GM21447 (cell line): ENCODE results near the gene OTUB1.
A peak's percentile ranks its signal among the peaks of the same experiment; 100 is the strongest.
"Not testable (repeated sequence)": the region's sequence is repeated elsewhere in the genome, so short reads cannot be mapped to it uniquely, and the experiment has no call there.

ENCODE experiments used
- ATAC-seq: cut with Tn5 transposase; IDR thresholded peaks from one replicate; pipeline ENCODE4 v1.9.1; 2021; ENCODE audit not compliant: unreplicated experiment

The OTUB1 gene, protein sequence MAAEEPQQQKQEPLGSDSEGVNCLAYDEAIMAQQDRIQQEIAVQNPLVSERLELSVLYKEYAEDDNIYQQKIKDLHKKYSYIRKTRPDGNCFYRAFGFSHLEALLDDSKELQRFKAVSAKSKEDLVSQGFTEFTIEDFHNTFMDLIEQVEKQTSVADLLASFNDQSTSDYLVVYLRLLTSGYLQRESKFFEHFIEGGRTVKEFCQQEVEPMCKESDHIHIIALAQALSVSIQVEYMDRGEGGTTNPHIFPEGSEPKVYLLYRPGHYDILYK

DNA sequence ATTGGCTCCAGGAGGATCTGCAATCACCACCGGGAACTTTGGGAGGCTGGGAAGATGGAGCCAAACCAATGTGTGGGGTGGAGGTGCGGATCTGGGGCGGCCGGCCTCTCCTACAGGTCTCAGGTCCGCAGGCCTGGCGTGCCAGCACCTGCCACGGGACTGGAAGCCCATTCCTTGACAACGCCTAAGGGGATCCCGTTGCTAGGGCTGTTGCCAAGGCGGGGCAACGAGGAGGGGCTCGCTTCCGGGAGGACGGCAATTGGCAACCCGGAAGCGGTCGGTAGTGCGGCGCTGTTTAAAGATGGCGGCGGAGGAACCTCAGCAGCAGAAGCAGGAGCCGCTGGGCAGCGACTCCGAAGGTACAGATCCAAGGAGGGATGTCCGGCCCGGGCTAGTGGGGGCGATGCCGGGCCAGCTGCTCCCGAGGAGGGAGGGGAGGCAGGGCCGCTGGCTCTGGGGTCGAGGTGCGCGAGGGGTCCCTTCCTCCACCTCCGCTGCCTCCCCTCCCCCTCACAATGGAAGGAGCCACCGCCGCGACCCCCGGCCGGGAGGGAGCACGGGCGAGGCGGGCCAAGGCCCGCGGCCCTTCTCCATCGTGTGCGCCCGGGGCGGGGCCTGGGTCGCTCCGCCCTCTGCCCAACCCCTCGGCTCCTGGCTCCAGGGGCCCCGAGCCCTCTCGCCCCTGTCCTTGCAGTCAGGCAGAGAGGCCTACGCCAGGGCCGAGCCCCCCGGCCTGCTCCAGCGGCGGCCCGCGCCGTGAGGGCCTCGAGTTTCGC, at the start of gene OTUB1:
TSS of gene OTUB1 (plus strand) at position 283 of the 776 bp plus-strand sequence. CDS start at position 302, 19 bp downstream.
- peak; percentile 88 for ATAC-seq

DNA sequence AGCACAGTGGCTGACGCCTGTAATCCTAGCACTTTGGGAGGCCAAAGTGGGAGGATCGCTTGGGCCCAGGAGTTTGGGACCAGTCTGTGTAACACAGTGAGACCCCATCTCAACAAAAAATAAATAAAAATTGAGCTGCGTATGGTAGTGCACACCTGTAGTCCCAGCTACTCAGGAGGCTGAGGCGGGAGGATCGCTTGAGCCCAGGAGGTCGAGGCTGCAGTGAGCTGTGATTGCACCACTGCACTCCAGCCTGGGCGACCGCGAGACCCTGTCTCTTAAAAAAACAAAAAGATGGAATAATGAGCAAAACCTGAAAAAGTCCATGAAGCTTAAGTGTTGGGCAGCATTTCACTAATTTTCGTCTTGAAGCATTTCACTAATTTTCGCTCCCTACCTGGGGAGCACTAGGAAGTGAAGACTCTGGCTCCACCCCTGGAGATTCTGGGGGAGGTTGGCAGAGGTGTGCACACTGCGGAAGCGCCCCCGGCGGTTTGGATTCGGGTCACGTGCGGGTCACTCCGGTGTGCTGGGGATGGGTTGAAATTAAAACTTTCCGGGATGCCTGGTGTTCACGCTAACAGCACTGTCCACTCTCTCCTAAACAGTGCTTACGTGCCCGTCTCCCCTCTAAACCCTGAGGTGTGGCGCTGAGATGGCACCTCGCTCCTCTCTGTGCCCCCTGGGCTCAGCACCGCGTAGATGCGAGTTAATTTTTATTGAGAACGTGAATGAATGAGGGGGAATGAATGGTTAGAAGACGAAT, 48.3 kb upstream of the OTUB1 start:
- ATAC-seq = peak; percentile 21

DNA sequence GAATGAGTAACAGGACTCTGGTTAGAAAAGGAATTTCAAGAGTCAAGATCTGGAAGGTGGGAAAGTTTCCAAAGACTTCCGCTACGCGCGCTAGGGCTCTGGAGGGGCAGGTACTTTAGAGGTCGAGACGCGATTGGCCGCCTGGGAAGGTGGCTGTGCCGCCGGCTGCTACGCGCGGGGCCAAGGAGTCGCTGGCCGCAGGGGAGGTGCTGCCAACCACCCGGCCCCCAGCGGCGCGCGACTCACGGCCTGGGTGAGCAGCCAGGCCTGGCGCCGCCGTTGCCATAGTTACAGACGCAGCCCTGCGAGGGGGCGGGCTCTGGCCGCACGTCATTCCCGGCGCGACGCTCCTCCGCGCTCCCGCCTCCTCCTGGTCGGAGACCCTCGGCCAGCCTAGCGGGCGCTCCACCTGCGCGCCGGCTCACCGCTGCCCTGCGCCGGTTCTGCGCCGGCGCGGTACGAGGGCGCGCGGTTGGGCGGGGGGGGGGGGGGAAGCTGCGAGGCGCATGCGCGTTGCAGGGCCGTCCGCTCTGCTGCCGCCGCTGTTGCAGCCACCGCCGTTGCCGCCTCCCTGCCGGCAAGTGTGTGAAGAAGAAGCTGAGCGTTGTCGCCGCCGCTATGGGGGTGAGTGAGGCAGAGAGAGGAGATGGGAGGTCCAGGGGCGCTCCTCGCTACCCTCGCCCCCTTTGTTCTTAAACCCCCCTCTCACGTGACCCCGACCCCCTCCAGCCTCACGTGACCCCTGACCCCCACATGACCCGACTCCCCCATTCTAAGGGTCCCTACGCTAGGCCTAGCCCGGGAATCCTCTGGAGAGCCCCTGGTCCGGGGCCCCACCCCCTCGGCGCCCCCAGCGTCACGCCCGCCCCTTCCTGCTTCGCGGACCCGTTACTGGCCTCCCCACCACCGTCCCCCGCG, 47.5 kb upstream of the OTUB1 start, which contains the start of gene NAA40:
TSS of gene NAA40 (plus strand) at position 524 of the 918 bp plus-strand sequence. CDS start at position 619, 95 bp downstream.
- ATAC-seq = peak; percentile 84

DNA sequence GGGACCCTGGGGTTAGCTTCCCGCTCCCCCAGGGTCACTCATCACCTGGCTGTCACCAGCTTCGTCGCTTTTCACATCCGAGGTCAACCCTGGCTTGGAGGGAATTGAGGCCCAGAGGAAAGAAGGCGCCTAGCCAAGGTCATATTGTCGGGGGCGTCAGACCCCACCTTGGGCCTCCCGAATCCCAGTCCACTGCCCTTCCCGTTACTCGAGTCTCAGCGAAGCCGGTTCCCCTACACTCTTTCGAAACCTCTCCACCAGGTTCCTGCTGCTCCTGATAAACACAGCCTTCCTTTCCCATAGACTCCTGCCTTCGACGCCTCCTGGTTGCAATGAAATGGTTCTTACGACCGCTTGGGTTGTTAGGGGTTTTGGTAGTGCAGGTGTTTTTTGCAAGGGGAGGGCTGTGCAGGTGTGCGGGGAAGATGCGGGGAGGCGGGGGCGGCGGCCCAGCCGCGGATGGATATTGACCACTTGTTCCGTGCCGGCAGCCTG, 46.8 kb upstream of the OTUB1 start:
- no peak for ATAC-seq

DNA sequence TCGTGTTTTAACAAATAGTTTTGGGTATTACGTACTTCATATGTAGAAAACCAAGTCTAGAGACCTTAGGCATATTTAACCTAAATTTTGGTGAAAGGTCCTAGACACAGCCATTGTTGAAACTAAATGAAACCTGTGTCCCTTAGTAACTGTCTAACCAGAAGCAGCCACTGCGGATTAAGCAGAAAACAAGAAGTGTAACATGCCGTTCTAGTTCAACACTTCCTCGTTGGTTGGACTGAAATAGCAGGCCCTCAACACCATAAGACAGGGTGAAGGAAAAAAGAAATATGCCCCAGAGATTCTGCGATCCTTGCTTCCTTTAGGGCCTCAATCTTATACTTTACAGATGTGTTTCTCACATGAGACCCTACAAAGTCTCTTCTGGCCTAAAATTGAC, 45.5 kb upstream of the OTUB1 start:
- no peak for ATAC-seq

DNA sequence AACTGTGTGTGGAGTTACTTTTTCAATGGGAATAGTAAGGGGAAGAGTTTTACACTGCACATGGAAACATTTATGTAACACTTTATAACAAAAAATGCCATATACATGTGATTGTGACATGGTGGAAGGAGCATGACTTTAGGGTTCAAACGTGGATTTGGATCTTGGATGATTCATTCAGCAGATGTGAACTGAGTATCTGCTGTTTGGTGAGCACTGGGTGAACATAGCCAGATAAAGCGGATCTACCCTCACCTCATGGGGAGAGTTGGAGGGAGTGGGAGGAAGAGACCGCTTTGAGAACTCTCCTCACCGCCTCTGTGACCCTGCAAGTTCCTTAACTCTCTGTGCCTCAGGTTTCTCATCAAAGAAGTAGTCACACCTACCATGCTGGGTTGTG, 44.3 kb upstream of the OTUB1 start:
- ATAC-seq = no peak

DNA sequence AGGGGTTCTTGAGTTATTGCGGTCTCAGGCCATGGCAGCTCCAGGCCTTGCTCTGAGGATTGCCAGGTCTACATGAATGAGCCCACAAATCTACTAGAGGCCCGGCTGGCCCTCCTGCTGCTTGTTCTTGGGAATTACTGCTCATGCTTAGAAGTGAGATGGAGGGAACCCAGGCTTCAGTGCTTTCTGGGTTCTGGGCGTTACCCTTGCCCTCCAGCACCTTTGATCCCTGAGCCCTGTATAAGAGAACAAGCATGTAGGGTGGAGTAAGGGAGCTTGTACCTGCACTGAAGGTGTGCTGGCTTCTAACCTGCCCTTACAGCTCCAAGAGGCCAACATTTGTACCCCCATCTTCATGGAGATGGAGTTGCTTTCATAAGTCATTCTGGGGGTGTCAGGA, 43.4 kb upstream of the OTUB1 start:
- ATAC-seq = no peak

DNA sequence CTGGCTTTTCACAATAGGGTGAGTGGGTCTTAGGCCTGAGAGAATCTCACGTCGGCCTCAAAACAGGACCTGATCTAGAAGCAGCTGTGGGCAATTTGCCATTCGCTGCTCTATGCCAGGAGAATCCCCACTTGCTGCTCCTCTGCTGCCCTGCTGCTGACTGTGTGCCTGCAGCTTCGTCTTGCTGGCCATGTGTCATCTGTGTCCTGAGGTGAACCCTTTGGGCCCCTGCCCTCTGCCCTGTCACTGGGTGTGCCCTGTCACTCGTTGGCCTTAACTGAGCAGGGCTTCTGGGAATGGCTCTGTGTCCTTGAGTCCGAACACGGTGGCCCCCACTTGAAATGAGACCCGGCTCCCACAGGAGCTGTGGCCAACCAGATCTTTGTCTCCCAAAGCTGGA, 41.3 kb upstream of the OTUB1 start:
- no peak for ATAC-seq

DNA sequence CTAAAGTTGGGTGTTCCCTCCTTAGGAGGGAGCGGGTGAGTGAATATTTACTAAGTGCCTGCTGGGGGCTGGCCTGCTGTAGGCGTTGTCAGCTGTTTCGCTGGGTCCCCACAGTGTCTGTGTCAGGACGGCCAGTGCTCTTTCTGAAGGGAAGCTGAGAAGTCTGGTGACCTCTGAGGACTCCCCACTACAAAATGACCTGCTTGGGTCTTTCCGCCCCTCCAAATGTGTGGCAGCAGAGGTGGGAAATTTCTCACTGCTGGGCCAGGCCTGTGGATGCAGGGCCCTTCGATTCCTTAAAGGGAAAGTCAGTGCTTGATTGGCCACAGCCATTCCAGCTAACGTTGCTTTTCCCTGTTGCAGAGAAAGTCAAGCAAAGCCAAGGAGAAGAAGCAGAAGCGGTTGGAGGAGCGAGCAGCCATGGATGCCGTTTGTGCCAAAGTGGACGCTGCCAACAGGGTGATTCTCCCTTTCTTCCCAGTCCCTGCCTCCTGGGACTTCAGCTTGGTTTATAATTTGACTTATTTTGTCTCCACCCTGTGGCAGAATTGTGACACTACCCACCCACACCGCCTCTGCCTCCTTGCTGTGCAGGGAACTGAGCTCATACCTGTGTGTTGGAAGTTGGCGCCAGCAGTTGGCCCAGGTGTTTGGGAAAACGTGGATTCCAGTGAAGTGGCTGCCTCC, 40.6 kb upstream of the OTUB1 start:
- ATAC-seq = no peak

DNA sequence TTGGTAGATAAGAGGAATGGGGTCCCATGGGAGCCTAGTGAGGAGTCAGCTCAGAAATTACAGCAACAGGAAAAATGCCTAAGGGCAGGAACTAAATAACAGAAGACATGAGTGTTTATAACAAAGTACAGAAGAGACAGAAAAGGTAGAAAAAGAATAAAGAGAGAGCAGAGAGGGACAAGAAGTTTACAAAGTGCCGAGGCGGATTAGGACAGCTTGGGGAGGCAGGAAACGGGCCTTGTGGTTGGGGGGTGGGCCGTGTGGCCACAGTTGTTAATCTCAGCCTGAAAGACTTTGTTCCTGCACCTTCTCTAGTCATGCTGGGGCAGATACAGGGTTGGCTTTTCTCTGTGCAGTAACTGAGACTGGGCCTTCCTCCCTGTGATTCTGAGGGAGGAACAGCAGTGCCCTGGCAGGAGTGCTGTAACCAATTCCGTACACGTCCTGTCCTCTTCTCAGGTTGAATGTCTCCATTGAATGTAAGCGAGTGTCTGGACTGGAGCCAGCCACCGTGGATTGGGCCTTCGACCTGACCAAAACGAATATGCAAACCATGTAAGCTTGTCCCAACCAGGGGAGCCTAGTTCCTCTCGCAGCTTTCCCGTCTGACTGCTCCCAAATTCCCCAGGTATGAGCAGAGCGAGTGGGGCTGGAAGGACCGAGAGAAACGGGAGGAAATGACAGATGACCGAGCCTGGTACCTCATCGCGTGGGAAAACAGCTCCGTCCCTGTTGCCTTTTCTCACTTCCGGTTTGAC, 34.3 kb upstream of the OTUB1 start:
- no peak for ATAC-seq

DNA sequence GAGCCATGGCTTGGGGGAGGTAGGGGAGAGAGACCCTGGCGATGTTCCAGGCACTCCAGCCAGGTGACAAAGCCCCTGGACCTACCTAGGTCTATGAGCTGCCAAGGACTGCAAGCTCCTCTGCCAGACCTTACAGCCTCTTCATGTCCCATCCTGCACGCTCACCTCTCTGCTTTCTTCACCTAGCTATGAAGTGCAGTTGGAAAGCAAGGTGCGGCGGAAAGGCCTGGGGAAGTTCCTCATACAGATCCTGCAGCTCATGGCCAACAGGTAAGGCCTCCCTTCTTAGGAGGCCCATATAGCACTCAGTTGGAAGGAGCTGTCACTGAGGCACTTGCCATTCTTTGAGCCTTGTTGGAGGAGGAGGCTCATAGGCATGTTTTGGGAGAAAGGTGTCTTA, 33.7 kb upstream of the OTUB1 start:
- ATAC-seq = no peak

DNA sequence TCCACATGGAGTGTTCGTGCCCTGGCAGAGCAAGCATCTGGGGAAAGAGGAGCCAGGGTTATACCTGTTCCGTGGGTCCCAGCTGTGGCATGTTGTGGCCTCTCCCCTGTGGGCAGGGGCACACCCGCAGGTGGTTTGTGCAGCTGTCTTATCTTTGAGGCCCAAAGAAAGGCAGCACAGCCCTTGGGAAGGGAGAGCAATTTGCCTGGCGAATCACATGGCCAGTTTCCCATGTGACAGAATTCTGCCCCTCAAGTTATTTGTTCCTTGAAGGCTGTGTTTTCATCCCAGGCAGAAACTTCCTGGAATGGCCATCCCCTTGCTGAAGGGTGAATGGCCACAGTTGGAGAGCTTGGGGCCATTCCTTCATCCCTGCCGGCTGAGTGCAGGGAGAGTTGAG, 28.2 kb upstream of the OTUB1 start:
- no peak for ATAC-seq

DNA sequence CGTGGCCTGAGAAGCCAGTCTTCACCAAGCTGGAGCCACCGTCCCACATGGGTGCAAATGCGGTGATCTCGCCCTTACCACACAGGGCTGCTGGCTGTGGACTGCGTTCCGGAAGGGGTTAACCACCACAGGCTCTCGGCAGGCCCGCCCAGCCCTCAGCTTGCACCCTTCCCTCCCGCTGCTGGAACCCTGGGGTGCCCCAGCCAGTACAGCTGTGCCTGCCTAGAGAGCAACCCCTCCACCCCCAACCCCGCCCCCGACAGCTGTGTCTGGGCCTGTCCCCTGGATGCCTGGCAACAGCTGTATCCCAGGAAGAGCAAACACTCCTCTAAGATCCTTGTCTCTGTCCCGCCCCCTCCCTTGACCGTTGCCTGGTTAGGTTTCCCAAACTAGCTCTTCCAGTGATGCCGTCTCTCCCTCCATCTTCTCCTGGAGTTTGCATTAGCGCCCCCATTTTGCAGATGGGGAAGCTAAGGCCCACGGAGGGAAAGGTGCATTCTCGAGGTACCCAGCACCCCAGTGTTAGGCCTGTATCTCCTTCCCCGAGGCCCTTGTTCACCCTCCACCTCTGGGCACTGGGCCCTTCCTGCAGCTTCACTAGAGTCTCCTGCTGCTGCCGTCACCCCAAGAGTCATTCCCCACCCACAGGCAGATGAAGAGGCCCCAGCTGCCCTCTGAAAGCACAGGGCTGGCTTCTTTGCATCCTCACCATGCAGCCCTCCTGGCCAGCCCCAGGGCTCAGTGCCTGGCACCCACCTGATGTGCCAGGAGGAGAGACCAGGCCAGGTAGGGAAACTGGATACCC, 24.4 kb upstream of the OTUB1 start:
- ATAC-seq = no peak

DNA sequence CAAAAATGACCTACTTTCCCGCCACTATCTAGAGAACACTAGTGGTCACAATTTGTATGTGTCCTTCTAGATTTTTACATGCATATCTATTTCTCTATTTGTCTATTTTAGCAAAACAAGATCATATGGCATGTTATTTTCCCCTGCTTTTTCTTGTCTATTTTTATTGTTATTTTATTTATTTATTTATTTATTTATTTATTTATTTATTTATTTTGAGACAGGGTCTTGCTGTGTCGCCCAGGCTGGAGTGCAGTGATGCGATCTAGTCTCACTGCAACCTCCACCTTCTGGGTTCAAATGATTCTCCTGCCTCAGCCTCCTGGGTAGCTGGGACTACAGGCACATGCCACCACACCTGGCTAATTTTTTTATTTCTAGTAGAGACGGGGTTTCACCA, 22.3 kb upstream of the OTUB1 start:
- ATAC-seq = not testable (repeated sequence)

DNA sequence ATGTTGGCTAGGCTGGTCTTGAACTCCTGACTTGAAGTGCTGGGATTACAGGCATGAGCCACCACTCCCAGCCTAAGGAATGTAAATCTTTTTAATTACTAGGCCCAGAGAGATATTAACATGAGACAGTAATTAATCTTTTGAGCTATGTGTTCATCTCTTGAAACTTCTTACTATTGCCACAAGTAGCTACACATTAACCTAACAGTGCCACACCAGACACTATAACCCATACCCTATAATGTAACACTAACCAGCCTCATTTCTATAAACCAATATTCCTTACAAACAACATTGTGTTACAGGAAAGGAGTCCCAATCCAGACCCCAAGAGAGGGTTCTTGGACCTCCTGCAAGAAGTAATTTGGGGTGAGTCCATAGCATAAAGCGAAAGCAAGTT, 19.8 kb upstream of the OTUB1 start:
- no peak for ATAC-seq

DNA sequence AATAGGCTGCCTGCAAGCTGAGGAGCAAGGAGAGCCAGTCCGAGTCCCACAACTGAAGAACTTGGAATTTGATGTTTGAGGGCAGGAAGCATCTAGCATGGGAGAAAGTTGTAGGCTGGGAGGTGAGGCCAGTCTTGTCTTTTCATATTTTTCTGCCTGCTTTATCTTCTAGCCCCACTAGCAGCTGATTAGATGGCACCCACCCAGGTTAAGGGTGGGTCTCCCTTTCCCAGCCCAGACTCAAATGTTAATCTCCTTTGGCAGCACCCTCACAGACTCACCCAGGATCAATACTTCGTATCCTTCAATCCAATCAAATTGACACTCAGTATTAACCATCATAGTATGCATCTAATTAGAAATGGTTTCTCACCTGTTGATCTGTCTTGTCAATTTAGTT, 16.8 kb upstream of the OTUB1 start:
- no peak for ATAC-seq

DNA sequence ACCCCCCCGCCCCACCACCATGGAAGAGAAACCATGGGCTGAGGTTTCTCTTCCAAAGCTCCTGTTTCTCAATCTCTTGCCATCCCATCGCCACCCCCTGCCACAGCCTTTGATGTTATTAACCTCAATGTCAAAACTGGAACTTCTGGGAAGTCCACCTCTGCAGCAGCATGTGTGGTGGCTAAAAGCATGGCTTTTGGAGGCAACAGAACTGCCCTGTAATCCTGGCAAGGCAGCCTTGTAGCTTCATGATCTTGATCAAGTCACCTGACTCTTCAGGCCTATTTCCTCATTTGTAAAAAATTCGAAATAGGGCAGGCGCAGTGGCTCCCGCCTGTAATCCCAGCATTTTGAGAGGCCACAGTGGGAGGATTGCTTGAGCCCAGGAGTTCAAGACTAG, 15.3 kb upstream of the OTUB1 start:
- no peak for ATAC-seq

DNA sequence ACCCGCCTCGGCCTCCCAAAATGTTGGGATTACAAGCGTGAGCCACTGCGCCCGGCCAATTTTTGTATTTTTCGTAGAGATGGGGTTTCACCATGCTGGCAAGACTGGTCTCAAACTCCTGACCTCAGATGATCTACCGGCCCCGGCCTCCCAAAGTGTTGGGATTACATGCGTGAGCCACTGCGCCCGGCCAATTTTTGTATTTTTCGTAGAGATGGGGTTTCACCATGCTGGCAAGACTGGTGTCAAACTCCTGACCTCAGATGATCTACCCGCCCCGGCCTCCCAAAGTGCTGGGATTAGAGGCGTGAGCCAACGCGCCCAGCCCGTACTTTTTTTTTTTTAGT, 12.4 kb upstream of the OTUB1 start:
- not testable (repeated sequence) for ATAC-seq
